Dedifferentiated amniotic fluid mesenchymal stem cell (primary cell): ENCODE results near the gene MYBPC3.

Experiments
- DNase-seq: peaks from one replicate; pipeline ENCODE4 v3.0.0-alpha.2; 2016; ENCODE audit errors: extremely low spot score

The MYBPC3 gene

DNA sequence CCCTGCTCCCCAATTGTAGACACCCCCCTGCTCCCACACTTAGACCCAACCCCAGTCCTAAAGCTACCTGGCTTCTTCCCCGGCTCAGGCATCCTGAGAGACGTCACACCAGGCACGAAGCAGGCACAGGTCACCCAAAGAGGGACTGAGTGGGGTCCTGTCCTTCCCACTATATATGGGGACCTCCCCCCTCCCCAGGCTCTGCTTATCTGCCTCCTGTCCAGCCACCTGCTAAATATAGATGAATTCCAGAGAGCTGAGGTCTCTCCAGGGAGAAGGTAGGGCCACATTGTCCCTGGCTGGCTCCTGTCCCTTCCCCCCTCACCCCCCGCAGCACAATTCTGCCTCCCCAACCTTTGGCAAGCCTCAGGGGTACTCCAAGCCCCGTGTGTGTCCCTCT, at the start of gene MYBPC3:
TSS of gene MYBPC3 (minus strand) at position 147 of the 400 bp plus-strand sequence. CDS start at position 92, 55 bp downstream.
- no peak for DNase-seq

DNA sequence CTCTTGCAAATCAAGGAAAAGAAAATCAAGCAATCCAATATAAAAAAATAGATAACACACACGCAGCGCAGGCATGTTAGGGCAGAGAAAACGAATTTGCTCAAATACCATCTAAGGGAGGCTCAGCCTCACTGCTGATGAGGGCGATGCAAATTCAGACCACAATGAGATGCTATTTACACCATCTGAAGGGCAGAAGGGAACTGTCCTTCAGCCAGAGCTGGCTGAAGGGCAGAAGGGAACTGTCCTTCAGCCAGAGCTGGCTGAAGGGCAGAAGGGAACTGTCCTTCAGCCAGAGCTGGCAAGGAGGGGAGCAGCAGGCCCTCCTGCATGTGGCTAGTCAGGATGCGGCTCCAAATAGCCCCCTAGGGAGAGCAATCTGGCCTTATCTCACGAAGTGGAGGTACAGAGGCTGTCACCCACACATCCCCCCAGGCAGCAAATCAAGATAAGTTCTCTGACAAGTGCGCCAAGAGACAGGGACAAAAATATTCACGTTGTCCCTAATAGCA, 48.3 kb upstream of the MYBPC3 start:
- DNase-seq = no peak

DNA sequence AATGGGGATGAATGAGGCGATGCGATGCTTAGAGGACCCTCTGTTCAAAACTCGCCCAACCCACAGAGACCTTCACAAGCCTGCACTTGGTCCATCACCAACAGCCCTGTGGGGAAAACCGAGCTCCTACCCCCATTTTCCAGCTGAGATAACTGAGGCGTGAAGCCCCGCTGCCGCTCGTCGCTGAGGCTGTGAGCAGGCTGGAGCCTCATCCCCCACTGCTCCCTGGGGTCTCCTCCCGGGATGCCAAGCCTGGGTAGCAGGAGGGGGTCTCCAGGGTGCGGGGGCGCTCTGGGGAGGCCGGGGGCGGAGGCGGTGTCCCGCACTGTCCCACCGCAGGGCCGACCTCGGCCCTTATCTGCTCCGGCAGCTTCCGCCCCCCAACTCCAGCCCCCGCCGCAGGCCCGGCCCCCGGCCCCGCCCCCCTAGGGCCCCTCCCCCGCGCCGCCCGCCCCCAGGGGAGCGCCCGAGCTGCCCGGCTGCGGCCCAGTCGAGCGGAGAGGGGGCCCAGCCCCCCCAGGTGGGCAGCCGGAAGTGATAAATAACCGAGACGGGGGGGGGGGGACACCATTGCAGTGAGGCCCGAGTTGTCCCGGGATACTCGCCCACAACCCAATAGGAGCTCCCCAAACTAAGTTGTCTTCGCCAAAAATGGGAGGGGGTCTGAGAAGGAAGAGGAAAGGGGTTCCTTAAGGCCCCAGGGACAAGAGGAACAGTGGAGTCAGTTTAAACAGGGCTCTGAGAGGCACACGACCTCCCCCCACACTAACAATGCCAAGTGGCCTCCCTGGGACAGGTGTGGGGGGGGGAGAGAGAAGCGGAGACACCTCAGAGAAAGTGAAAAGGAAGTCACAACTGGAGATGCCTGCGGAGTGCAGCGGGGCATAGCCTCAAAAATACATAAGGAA, 47.6 kb upstream of the MYBPC3 start:
- DNase-seq = no peak

DNA sequence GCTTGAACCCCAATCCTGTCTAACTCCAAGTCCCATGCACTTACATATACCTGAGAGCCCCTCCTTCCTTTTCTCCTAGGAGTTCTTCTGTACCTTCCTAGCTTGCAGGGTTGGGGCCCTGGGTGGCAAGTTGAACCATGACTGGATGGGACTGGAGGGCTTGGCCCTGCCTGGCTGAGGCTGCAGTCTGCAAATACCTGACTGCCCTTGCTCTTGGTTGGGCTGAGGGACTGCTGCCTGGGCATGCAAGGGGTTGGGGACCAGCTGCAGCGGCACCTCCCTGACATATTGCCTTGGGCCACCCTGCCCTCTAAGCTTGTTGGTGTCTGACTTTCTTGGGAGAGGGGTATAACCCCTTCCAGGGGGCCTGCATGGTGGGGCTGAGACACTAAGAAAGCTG, 46.0 kb upstream of the MYBPC3 start:
- no peak for DNase-seq

DNA sequence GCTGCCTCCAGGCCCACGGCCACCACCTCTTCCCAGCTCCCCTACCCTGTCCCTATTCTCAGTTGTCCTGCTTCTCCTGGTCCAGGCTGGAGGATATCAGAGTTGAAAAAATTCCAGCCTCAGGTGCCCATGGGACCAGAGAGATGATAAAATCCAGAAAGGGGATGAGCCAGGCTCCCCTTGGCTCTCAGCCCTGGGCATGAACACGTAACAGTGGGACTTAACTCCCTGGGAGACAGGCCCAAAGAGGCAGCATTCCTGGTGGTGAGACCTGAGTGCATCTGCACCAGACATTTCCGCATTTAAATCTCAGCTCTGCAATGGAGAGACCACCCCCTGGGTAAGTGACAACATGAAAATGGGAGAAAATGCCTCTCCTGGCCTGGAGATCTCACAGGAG, 45.5 kb upstream of the MYBPC3 start:
- no peak for DNase-seq

DNA sequence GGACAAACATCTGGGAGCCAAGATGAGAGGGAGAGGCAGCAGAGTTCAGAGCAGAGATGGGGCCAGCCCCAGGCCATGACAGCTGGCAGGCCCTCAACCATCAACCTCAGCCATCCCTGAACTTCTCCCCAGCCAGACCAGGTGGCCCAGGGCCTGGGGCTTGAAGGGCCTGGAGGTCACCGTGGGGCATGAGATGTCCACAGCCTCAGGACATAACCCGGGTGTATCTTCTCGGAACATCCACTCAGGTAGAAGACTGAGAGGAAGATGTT, 43.5 kb upstream of the MYBPC3 start:
- DNase-seq = no peak

DNA sequence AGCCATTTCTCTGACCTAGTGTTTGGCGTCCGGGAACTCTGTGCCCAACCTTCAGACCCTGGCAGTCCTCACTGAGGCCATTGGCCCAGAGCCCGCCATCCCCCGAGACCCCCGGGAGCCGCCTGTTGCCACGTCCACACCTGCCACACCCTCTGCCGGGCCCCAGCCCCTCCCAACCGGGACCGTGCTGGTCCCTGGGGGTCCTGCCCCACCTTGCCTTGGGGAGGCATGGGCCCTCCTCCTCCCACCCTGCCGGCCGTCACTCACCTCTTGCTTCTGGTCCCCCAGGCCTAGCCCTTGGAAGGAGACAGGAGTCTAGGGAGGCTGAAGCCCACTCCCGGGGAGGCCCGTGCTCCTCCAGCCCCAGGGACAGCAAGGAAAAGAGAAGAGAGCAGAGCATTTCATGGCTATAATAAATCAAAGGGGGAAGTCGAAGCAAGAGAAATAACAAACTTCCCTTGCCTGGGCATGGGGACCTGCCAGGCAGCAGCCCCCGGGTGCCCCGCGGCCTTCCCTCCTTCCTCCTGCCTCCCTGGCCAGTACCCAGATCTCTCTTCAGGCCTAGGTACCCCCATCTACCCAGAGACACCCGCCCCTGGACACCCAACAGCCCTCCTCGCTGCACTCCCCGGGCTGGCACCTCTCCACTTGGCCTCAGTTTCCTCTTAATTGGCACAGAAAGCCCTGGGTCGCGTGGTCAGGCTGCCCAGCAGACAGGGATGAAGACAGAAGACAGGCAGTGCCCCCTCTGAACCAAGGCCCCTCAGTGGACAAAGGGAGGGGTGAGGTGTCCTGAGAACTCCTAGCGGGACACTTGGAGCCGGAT, 42.9 kb upstream of the MYBPC3 start:
- DNase-seq = no peak

DNA sequence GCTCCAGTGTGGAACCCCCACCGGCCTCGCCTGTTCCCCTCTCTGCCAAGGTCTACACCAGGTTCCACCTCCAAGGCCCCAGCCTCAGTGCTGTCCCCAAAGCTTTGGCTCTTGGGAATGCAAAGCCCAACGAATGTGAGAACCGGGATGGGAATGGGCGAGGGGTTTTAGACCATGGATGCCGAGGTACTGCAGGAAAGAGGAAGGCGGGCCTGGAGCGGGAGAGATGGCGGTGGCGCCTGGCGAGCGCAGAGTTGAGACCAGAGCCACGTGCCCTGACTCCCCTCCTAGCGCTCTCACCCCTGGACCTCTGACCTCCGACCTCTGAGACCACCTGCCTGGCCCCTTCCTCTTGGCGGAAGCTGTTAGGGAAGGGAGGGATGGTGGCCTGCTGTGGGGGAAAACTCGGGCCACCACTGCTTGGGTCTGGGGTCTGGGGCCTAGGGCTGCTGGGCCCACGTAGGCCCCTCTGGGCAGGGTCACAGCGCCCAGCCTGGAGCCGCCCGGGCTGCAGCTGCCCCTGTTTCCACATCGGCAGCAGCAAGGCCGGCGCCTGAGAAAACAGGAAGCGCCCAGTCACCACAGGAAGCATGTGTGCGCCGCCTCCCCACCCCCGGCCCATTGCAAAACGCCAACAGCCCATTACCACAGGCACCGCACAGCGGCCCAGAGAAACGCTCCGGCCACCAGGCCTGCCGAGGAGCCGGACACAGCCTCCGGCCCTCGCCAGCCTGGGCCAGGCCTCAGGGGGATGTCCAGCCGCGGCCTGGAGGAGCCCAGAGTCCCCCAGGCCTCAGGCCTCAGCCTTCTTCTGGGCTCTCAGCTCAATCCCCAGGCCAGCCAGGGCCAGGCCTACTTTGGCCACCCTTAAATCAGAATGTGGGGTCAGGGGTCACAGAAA, 42.1 kb upstream of the MYBPC3 start:
- DNase-seq = no peak

DNA sequence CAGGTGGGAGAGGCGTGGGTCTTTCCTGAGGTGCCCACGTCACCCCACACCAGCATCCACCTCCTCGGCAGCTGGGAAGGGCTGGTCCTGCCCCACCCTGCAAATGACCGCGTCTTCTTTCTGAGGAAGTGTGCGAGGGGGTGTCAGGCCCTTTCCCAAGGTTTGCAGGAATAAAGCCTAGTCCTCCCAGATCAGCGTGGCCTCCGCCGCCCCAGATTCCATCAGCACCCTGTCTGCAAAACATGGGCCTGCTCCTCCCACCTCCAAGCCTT, 41.5 kb upstream of the MYBPC3 start:
- DNase-seq = no peak

DNA sequence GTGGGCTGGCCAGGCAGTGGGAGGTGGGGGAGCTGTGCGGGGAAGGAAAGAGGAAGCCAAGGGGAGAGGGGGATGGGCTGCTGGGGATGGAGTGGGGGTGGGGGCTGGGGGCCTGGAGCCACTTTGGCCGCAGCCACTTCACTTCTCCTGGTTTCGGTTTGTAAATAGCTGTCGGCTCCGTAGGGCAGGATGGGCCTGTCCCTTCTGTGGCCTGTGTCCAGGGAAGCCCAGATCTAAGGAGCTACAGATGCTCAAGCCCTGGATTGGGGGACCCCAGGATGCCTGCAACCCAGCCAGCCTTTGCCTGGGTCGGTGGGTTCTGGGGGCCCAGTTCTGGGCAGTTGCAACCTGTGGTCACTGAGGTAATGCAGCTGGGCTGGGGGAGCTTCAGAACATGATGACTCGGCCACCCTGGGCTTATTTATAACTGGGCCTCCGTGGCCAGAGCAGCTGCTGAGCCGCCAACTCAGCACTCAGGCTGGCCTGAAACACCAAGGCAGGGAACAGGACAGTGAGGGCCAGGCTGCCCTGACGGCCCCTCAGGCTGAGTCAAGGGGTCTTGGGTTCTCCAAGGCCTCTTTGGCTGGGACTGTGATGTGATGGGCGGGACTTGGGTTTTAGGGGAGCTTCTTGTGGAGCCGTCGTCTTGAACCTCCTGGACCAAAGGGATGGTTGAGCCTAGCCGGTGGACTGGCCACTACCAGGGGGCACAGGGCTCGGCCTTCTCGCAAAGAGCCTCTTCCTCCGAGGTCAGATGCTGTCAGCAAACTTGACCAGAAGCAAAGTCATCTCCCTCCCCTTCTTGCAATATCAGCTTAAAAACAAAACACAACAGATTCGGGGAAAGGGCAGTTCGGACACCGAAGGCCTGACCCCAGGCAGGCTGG, 40.9 kb upstream of the MYBPC3 start:
- DNase-seq = no peak

DNA sequence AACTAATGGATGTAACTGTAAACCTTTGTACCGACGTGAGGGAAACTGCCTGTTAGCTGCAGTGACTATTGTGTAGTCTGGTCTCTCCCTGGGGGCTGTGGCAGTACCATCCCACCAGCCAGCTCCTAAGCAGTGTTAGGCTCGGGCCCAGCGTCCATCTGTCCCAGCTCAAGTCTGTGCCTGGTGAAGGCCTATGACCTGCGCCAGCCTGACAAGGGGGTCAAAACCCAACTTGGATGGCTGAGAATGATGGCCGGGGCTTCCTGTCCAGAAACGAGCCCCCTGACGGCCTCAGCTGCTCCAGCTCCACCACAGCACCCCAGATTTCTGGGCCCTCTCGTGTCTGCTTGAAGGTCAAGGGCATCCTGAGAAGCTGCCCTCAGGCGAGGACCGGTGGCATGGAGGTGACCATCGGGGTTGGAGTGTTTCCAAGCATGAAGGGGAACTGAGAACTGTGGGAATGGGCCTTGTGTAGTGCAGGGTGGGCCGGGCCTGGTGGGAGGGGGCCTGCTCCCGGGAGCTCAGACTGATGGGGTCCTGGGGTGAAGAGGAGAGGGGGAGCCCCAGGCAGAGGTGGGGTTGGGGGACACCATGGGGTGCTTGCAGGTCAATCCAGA, 40.2 kb upstream of the MYBPC3 start:
- DNase-seq = no peak

DNA sequence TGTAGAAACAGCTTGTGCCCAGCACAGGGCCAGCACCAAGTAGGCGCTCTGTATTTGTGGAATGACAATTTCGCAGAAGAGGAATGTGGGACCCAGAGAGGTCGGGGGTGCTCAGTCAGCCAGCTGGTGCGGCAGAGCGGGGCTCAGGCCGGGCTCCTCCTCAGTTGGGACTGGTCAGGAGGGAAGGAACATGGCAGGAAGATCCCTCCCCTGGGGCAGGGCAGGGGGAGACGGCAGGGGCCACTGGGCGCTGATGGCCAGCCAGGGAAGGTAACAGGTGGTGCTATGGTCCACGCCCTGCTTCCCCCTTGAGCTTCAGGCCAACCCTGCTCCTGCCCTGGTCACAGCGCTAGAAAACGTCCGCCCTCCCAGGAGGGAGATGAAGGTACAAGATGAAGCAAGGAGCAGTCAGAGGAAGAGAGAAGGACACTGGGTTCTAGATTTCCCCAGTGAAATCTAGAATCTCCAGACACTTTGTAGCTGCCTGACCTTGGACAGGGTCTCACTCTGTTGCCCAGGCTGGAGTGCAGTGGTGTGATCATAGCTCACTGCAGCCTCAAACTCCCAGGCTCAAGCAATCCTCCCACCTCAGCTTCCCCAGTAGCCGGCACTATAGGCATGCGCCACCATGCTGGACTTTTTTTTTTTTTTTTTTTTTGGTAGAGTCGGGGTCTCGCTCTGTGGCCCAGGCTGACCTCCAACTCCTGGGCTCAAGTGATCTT, 39.4 kb upstream of the MYBPC3 start:
- no peak for DNase-seq

DNA sequence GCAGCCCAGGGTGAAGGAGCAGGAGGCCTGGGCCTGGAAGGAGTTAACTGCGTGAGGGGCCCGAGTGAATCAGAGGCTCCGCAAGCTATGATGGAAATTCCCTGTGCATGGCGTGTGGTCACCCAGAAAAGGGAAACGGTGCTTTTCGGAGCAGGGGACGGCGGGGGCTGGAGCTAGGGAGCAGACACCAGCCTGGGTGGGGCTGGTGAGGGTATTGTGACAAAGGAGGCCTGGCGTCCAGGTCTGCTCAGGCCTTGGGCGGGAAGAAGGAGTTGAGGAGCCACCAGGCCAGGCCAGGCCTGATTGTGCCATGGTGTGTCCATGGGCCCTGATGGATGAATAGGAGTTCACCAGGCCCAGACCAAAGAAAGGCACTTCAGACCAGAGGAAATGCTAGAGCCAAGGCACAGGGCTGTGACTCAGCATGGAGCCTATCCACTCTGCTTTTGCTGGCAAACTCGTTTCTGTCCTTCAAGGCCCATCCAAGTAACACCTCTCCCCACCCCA, 38.6 kb upstream of the MYBPC3 start:
- no peak for DNase-seq

DNA sequence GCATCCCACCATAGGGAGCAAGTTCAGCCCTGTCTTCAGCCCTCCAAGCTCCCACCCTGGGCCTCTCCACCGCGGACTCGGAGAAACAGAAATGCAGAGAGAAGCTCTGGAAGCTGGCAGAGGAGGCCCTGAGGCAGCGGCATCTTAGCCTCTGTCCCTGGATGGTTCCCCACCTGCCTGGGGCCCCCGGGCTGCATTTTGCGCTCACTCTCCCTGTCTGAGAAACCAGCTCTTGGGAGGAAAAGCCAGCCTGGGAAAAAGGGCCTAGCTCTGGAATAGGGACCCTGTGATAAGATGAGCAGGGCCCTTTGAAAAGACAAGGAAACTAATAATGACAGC, 37.9 kb upstream of the MYBPC3 start:
- no peak for DNase-seq

DNA sequence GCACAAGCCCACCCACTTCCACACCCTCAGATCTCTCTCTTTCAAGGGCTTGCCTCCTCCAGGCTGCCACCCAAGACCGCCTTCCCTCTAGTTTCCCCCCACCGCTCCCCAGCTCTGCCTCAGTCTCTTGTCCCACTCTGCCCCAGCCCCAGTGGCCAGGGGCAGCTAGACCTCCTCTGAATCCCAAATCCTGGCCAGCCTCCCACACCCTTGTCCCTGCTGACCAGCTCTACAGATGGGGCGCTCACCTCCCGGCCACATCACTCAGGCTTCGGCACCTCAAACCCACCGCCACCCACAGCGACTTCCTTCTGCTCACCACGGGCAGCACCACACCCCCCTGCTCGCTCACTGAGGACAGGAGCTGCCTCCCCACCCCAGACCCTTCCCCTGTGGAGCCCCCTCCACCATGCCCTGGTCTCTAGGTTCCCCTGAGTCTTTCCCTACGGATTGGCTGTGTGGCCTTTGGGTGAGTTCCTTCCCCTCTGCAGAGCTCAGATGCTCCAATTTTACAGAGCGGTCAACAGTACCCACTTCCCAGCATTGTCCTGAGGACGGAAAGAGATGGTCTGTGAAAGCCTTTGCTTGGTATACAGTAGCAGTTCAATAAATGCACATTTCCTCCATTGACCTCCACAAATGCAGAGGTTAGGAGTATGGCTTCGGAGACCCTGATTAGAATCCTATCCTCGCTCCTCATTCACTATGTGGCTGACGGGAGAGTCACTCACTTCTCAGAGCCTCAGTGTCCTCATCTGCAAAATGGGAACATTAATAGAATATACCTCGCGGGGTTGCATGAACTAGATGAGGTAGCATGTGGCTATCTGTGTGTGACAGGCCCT, 37.3 kb upstream of the MYBPC3 start:
- DNase-seq = no peak

DNA sequence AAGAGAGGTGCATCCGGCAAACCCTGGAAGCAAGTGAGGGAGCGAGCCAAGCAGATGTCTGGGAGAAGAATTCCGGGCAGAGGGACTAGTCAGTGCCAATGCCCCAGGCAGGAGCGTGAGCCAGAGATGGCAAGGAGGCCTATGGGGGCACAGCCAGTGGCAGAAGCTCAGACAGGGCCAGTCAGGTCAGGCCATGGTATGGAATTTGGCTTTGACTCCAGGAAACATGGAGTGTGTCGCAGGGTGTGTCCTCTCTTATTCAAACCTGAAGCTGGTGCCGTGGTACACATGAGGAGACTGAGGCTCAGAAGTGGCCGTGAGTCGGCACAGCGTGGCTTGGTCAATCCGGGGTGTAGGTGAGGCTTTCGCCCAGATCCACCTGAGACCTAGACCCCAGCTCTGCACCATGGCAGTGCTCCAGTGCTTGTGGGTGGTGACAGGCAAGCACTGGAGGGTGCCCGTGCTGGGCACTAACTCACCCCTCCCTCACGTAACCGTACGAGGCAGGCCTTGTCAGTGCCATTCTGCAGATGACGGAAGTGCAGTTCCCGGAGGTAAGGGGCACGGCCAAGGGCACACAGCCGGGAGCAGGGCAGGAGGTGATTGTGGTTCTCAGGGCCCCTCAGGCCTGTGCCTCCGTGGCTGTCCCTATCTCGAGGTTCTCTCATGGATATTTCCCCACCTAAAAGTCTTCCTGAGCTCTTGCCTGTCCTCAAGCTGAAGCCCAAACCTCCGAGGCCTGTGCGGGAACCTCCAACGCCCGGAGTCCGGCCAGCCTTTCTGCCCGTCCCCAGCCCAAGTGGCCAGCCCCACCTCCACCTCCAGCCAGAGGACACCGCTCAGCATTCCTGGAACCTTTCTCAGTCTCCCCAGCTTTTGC, 36.4 kb upstream of the MYBPC3 start:
- no peak for DNase-seq

DNA sequence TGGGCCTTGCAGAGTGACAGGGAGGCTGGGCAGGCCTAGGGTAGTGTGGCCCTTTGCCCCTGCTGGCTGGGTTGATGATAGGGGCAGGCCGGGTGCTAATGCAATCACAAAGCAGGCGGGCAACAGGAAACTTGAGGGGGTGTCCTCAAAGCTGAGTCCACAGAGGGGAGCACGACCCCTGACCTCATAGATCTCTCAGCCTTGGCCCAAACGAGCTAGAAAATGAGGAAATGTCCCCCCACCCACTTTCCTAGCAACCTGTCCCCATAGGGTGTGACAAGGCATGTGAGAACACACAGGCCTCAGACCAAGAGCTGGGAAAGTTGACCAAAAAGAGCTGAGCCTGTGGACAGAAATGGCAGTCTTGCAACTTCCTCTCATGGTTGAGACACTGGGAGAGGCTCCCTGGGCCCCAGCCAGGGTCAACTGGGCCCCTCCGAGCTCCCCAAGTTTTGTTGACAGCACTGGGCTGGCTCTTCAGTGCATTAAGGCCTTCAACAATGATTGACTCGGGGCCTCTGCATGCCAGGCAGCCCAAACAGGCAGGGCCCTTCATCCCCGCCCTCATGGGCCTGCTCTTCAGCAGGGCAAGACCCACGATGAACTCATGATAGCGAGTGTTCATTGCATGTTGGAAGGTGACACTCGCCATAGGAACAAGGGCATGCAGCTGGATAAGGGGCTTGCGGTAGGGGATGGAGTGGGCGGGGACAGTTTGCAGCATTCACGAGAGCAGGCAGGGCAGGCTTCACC, 35.6 kb upstream of the MYBPC3 start:
- DNase-seq = no peak
